HepG2 (cell line): ENCODE measurements around the gene FAM217B. TPM values are rescaled to one million over a fixed set of nuclear protein-coding genes. Genes with fewer than 3 reads are reported as not detected.
A peak's percentile ranks its signal among the peaks of the same experiment; 100 is the strongest.

Experiments used
- BRD4 ChIP-seq: sonication (generic); formaldehyde crosslinking; IDR thresholded peaks from 2 replicates; pipeline ENCODE4 v1.4.0; 2020; ENCODE audit warnings: missing genetic modification reagents
- CEBPB ChIP-seq: IDR thresholded peaks from 2 replicates; pipeline ENCODE4 v1.6.1; 2011; ENCODE audit warnings: low read depth, low read length, improper control_type of control experiment, borderline replicate concordance
- DNMT1 ChIP-seq: sonication (generic); formaldehyde crosslinking; IDR thresholded peaks from 2 replicates; pipeline ENCODE4 v1.5.1; 2020; ENCODE audit warnings: mild to moderate bottlenecking, missing genetic modification reagents
- HNF4A ChIP-seq: sonication (generic); formaldehyde crosslinking; IDR thresholded peaks from 2 replicates; pipeline ENCODE4 v1.4.0; 2020; ENCODE audit warnings: missing genetic modification reagents
- HOXA3 ChIP-seq: sonication (generic); formaldehyde crosslinking; IDR thresholded peaks from 2 replicates; pipeline ENCODE4 v1.5.0; 2020; ENCODE audit warnings: missing genetic modification reagents
- KLF13 ChIP-seq: sonication (generic); formaldehyde crosslinking; IDR thresholded peaks from 2 replicates; pipeline ENCODE4 v1.4.0; 2020; ENCODE audit warnings: mild to moderate bottlenecking, missing genetic modification reagents
- NFAT5 ChIP-seq: sonication (generic); formaldehyde crosslinking; IDR thresholded peaks from 2 replicates; pipeline ENCODE4 v1.4.0; 2020; ENCODE audit warnings: missing genetic modification reagents
- RBFOX2 ChIP-seq: fragments of 200-400 bp; formaldehyde crosslinking; IDR thresholded peaks from 2 replicates; pipeline ENCODE4 v1.6.1; 2017; ENCODE audit warnings: low read depth, mild to moderate bottlenecking, low read length
- REST ChIP-seq, 2 experiments: IDR thresholded peaks; 2 replicates each; pipeline ENCODE4 v1.6.1; 2011 to 2012; ENCODE audit warnings: low read length in 2 of 2, borderline replicate concordance in 1 of 2, low read depth in 1 of 2, mild to moderate bottlenecking in 1 of 2, moderate library complexity in 1 of 2
- SATB2 ChIP-seq: sonication (generic); formaldehyde crosslinking; IDR thresholded peaks from 2 replicates; pipeline ENCODE4 v1.5.0; 2020; ENCODE audit warnings: missing genetic modification reagents
- ZBTB26 ChIP-seq: IDR thresholded peaks from 2 replicates; pipeline ENCODE4 v1.6.1; 2016; ENCODE audit warnings: missing compliant biosample characterization, missing genetic modification reagents, borderline replicate concordance
- ZBTB4 ChIP-seq: sonication (generic); formaldehyde crosslinking; IDR thresholded peaks from 2 replicates; pipeline ENCODE4 v1.4.0; 2020; ENCODE audit warnings: missing genetic modification reagents, mild to moderate bottlenecking, borderline replicate concordance
- ZNF670 ChIP-seq: sonication (generic); formaldehyde crosslinking; IDR thresholded peaks from 2 replicates; pipeline ENCODE4 v1.8.0; 2022; ENCODE audit warnings: mild to moderate bottlenecking, missing genetic modification reagents, borderline replicate concordance
- ZNF747 ChIP-seq: sonication (generic); formaldehyde crosslinking; IDR thresholded peaks from 2 replicates; pipeline ENCODE4 v1.8.1; 2023; ENCODE audit warnings: missing genetic modification reagents, mild to moderate bottlenecking, borderline replicate concordance
- polyA plus RNA-seq, 8 experiments: library from polyadenylated mRNA; depleted of rRNA in 3 of 8; stranded (reverse) in 7 of 8; unstranded in 1 of 8; fragments of >200 nt; fragmentation: Illumina TruSeq in 4 of 8; extraction: Trizol in 4 of 8; gene quantifications; 2 replicates each; pipeline versions ENCODE4 v1.2.1 to v1.2.3, GENCODE V29; 2011 to 2016; ENCODE audit warnings: low read depth in 4 of 8, missing spikeins in 1 of 8, mixed read lengths in 1 of 8; ENCODE audit not compliant: insufficient read depth in 1 of 8
- total RNA-seq, 5 experiments: library from RNA; depleted of rRNA; stranded (reverse); fragments of >200 nt; fragmentation: Illumina TruSeq; extraction: Trizol; gene quantifications; 2 replicates each; pipeline ENCODE4 v1.2.3, GENCODE V29; 2016; ENCODE audit warnings: low read depth in 1 of 5

Gene FAM217B
- total and polyA plus RNA-seq, 2 of the 13 experiments (the other 11 are each of a cell fraction or from before 2014, with no cell fraction given): 11.1 to 14.3 TPM

- peak; percentile 69; the same call in 1 of the 2 replicates for TF ChIP-seq NFAT5
- TF ChIP-seq CEBPB: peak; percentile 75
- TF ChIP-seq SATB2 (CRISPR knock-in tag): no peak
- no peak for TF ChIP-seq ZNF747 (CRISPR knock-in tag)
- peak; percentile 78 for TF ChIP-seq HOXA3 (CRISPR knock-in tag)
- peak; percentile 60 for TF ChIP-seq RBFOX2
- no peak for TF ChIP-seq ZBTB26
- TF ChIP-seq DNMT1 (CRISPR knock-in tag): peak; percentile 99; the same call in 1 of the 2 replicates
- peak; percentile 50; the same call in 1 of the 2 replicates for TF ChIP-seq KLF13 (CRISPR knock-in tag)
- TF ChIP-seq HNF4A (CRISPR knock-in tag): 0 out of 2 replicates have a peak, but pooled peaks have one; percentile 2
- TF ChIP-seq BRD4 (CRISPR knock-in tag): peak; percentile 84; the same call in 1 of the 2 replicates
- peak; percentile 50; the same call in 1 of the 2 replicates for TF ChIP-seq ZBTB4 (CRISPR knock-in tag)
- TF ChIP-seq ZNF670: 0 out of 2 replicates have a peak, but pooled peaks have one; percentile 43
- no peak for TF ChIP-seq REST (IDR thresholded peaks at IDR 0.05; ENCODE audit: borderline replicate concordance in 1 of 2, low read depth in 1 of 2, low read length in 2 of 2)
These were observed 924 bp upstream of the FAM217B start (continued) for GRCh38 chr20:59939052-59939878.
